Aorta (tissue), 5 donors: ENCODE results near the gene EIF5. TPM values are rescaled to one million over a fixed set of nuclear protein-coding genes. Genes with fewer than 3 reads are reported as not detected.

Source experiments
- ATAC-seq: fragments of 200-7000 bp; cut with Tn5 transposase; one replicate; pipeline ENCODE4 v1.9.1; 2022; ENCODE audit warnings: moderate library complexity; ENCODE audit not compliant: low FRiP score
- DNase-seq, 2 donors: peaks; one replicate each; pipeline ENCODE4 v3.0.0-alpha.2; 2020
- H3K27ac ChIP-seq, 2 donors: one replicate each; pipeline ENCODE4 v1.5.1; 2013; ENCODE audit warnings: low read length in 2 of 2, mild to moderate bottlenecking in 2 of 2, moderate library complexity in 2 of 2, control low read depth in 1 of 2, inconsistent platforms in 1 of 2, low read depth in 1 of 2
- H3K27me3 ChIP-seq, 2 donors: one replicate each; pipeline ENCODE4 v1.6.1; 2013; ENCODE audit warnings: control low read depth in 1 of 2, low read length in 1 of 2, mild to moderate bottlenecking in 1 of 2, moderate library complexity in 1 of 2; ENCODE audit not compliant: insufficient read depth in 2 of 2, control insufficient read depth in 1 of 2
- H3K36me3 ChIP-seq, 2 donors: one replicate each; pipeline ENCODE4 v1.6.1; 2013; ENCODE audit warnings: control low read depth in 1 of 2, low read length in 1 of 2, mild to moderate bottlenecking in 1 of 2; ENCODE audit not compliant: insufficient read depth in 2 of 2, control insufficient read depth in 1 of 2
- H3K4me1 ChIP-seq, 2 donors: one replicate each; pipeline ENCODE4 v1.6.1; 2013; ENCODE audit warnings: low read length in 2 of 2, control low read depth in 1 of 2, mild to moderate bottlenecking in 1 of 2, moderate library complexity in 1 of 2; ENCODE audit not compliant: insufficient read depth in 2 of 2, control insufficient read depth in 1 of 2
- H3K4me3 ChIP-seq, 2 donors: one replicate each; pipeline ENCODE4 v1.5.1; 2013; ENCODE audit warnings: low read length in 2 of 2, control low read depth in 1 of 2, mild to moderate bottlenecking in 1 of 2
- H3K9me3 ChIP-seq: one replicate; pipeline ENCODE4 v1.6.1; 2013; ENCODE audit warnings: mild to moderate bottlenecking, low read length; ENCODE audit not compliant: control insufficient read depth
- WGBS, 2 donors: extraction: QIAGEN DNeasy Blood & Tissue Kit; methylation state at CpG; one replicate each; pipeline ENCODE4 v1.1.7; 2013; 5-methylcytosine and 5-hydroxymethylcytosine counted together
- intact Hi-C, 2 donors: fragments of 100-400 bp; cut with DNase I; formaldehyde crosslinking; loops; one replicate each; pipeline versions ENCODE4 v1.14.2 to v1.15.0; 2022
- polyA plus RNA-seq, 2 donors: library from polyadenylated mRNA; stranded (reverse); fragments of 200-250 nt; gene quantifications; one replicate each; pipeline ENCODE4 v1.2.3, GENCODE V29; 2013
- total RNA-seq, 2 donors: library from RNA; stranded (reverse); fragmentation: NEBNext Ultra II Directional; extraction: Animal tissue kit (Norgen Biotek cat#: 25700); gene quantifications; one replicate each; pipeline ENCODE4 v1.2.1, GENCODE V29; 2021
- donor health status: healthy with polysubstance abuse.
- donor health status: Bipolar disorder and iron deficiency.
- donor health status: DM: no; HTN: no; CAD: no.
- donor health status: DM: no; HTN: no; CAD: no.
- donor health status: DM: yes; HTN: yes; CAD: no.

Gene EIF5
- total and polyA plus RNA-seq, 4 donors = 93.1 to 218 (median 170) TPM

- intact Hi-C loops = loop anchor here (5.0 to 10.0 kb wide), 5 partner anchors 106 to 596 kb away; no protein-coding TSS in a partner anchor
- no peak for DNase-seq
Measured at GRCh38 chr14:103290961-103291360, 43.1 kb upstream of the EIF5 start.

GRCh38 chr14:103292426-103293374 lies 41.3 kb upstream of the EIF5 start:
- H3K27ac ChIP-seq = no peak overlapping the region
- H3K4me3 ChIP-seq = no peak overlapping the region
- intact Hi-C loops = loop anchor here (1.0 to 10.0 kb wide), 6 partner anchors 108 to 598 kb away; no protein-coding TSS in a partner anchor
- H3K4me1 ChIP-seq = no peaks in the 10 kb centered on the region
- WGBS, 2 donors = 27 to 28% methylated on average over 10 of the region's 10 CpGs
- peak; percentile 80 to 94 for DNase-seq
- peak; percentile 89 for ATAC-seq
- no peaks in the 10 kb centered on the region for H3K27me3 ChIP-seq
- H3K36me3 ChIP-seq = no peaks in the 10 kb centered on the region
- no peaks in the 10 kb centered on the region for H3K9me3 ChIP-seq

More at GRCh38 chr14:103290961-103291360, 43.1 kb upstream of the EIF5 start:
- H3K4me3 ChIP-seq = no peak overlapping the region
- H3K9me3 ChIP-seq = no peaks in the 10 kb centered on the region
- WGBS, 2 donors = 87 to 91% methylated on average over 3 of the region's 3 CpGs
- H3K36me3 ChIP-seq = no peaks in the 10 kb centered on the region
- H3K4me1 ChIP-seq = no peaks in the 10 kb centered on the region
- no peak overlapping the region for H3K27ac ChIP-seq
- no peak for ATAC-seq
- no peaks in the 10 kb centered on the region for H3K27me3 ChIP-seq

GRCh38 chr14:103293465-103293864 lies 40.6 kb upstream of the EIF5 start:
- WGBS, 2 donors = 80 to 86% methylated on average over 7 of the region's 7 CpGs
- no peaks in the 10 kb centered on the region for H3K36me3 ChIP-seq
- ATAC-seq (no peak), DNase-seq (peak in 1 of 2 donors; percentile 30)
- H3K27me3 ChIP-seq = no peaks in the 10 kb centered on the region
- no peaks in the 10 kb centered on the region for H3K9me3 ChIP-seq
- intact Hi-C loops = loop anchor here (1.0 to 10.0 kb wide), 6 partner anchors 109 to 599 kb away; no protein-coding TSS in a partner anchor
- H3K4me3 ChIP-seq = no peak overlapping the region
- no peaks in the 10 kb centered on the region for H3K4me1 ChIP-seq
- H3K27ac ChIP-seq = no peak overlapping the region

- DNase-seq = no peak
- no peaks in the 10 kb centered on the region for H3K4me1 ChIP-seq
- no peaks in the 10 kb centered on the region for H3K36me3 ChIP-seq
- intact Hi-C loops = loop anchor here (5.0 to 10.0 kb wide), 5 partner anchors 109 to 599 kb away; no protein-coding TSS in a partner anchor
- ATAC-seq = no peak
- H3K9me3 ChIP-seq = no peaks in the 10 kb centered on the region
- no peaks in the 10 kb centered on the region for H3K27me3 ChIP-seq
- H3K4me3 ChIP-seq = no peak overlapping the region
- H3K27ac ChIP-seq = no peak overlapping the region
- 84 to 86% methylated on average over 11 of the region's 11 CpGs for WGBS, 2 donors
Measured at GRCh38 chr14:103294091-103294490, 39.9 kb upstream of the EIF5 start.

- Histone ChIP-seq H3K27ac (no peak overlapping the region), H3K9me3 (no peaks in the 10 kb centered on the region), H3K4me3 (no peak overlapping the region), H3K27me3 (no peaks in the 10 kb centered on the region), H3K36me3 (no peaks in the 10 kb centered on the region), H3K4me1 (no peaks in the 10 kb centered on the region)
- DNase-seq (no peak), ATAC-seq (no peak)
- intact Hi-C loops = loop anchor here (10.0 kb wide), 3 partner anchors 111 to 601 kb away; no protein-coding TSS in a partner anchor
Measured at GRCh38 chr14:103296007-103296406, 38.0 kb upstream of the EIF5 start.

GRCh38 chr14:103296987-103297386 lies 37.0 kb upstream of the EIF5 start:
- no peaks in the 10 kb centered on the region for H3K36me3 ChIP-seq
- H3K9me3 ChIP-seq = no peaks in the 10 kb centered on the region
- H3K27ac ChIP-seq = no peak overlapping the region
- H3K27me3 ChIP-seq = no peaks in the 10 kb centered on the region
- intact Hi-C loops = loop anchor here (10.0 kb wide), 3 partner anchors 112 to 602 kb away; no protein-coding TSS in a partner anchor
- DNase-seq (peak in 1 of 2 donors; percentile 41), ATAC-seq (no peak)
- 66 to 69% methylated on average over 12 of the region's 12 CpGs for WGBS, 2 donors
- no peaks in the 10 kb centered on the region for H3K4me1 ChIP-seq
- H3K4me3 ChIP-seq = no peak overlapping the region

- Histone ChIP-seq H3K27me3 (no peaks in the 10 kb centered on the region), H3K4me3 (no peak overlapping the region), H3K27ac (no peak overlapping the region), H3K9me3 (no peaks in the 10 kb centered on the region), H3K36me3 (no peaks in the 10 kb centered on the region), H3K4me1 (no peaks in the 10 kb centered on the region)
- intact Hi-C loops = loop anchor here (10.0 kb wide), 3 partner anchors 114 to 604 kb away; no protein-coding TSS in a partner anchor
- DNase-seq (peak in 1 of 2 donors; percentile 11), ATAC-seq (no peak)
- WGBS, 2 donors = 94 to 97% methylated on average over 1 of the region's 1 CpG
Measured at GRCh38 chr14:103298620-103299019, 35.4 kb upstream of the EIF5 start.

- intact Hi-C loops = no loop called here
- no peaks in the 10 kb centered on the region for H3K9me3 ChIP-seq
- H3K27me3 ChIP-seq = no peaks in the 10 kb centered on the region
- H3K36me3 ChIP-seq = no peaks in the 10 kb centered on the region
- no peaks in the 10 kb centered on the region for H3K4me1 ChIP-seq
- 92 to 93% methylated on average over 11 of the region's 11 CpGs for WGBS, 2 donors
- no peak overlapping the region for H3K27ac ChIP-seq
- H3K4me3 ChIP-seq = no peak overlapping the region
- DNase-seq (peak in 1 of 2 donors; percentile 38), ATAC-seq (no peak)
Measured at GRCh38 chr14:103301512-103302354, 32.3 kb upstream of the EIF5 start.
